HL-60/S4 treated with retinoic acid at 250 ng/mL for 4 days and 3 days (cell line): ENCODE results near the gene SELENOI.
"Not testable (repeated sequence)": the region's sequence is repeated elsewhere in the genome, so short reads cannot be mapped to it uniquely, and the experiment has no call there.

Experiments used
- in situ Hi-C: fragments of 300-500 bp; cut with MboI; formaldehyde crosslinking; loops from 2 replicates; pipeline ENCODE4 v1.7.0; 2022; ENCODE audit warnings: low sequenced_read_pairs

The SELENOI gene

GRCh38 chr2:26326514-26326913 lies 19.4 kb upstream of the SELENOI start:
- in situ Hi-C loops: no loop called here

- in situ Hi-C loops: no loop called here
Observed at GRCh38 chr2:26327291-26328272, 18.4 kb upstream of the SELENOI start.

- in situ Hi-C loops: not testable (repeated sequence)
Observed at GRCh38 chr2:26329083-26329482, 16.9 kb upstream of the SELENOI start.

GRCh38 chr2:26330114-26330549 lies 15.8 kb upstream of the SELENOI start:
- in situ Hi-C loops: no loop called here

- in situ Hi-C loops: no loop called here
Observed at GRCh38 chr2:26330604-26331003, 15.3 kb upstream of the SELENOI start.

DNA sequence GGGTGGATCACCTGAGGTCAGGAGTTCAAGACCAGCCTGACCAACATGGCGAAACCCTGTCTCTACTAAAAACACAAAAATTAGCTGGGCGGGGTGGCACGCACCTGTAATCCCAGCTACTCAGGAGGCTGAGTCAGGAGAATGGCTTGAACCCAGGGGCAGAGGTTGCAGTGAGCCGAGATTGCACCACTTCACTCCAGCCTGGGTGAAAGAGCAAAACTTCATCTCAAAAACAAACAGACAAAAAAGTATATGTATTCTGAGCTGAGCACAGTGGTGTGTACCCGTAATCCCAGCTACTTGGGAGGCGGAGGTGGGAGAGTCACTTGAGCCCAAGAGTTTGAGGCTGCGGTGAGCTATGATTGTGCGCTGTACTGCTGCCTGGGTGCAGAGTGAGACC lies 14.6 kb upstream of the SELENOI start:
- in situ Hi-C loops: not testable (repeated sequence)

DNA sequence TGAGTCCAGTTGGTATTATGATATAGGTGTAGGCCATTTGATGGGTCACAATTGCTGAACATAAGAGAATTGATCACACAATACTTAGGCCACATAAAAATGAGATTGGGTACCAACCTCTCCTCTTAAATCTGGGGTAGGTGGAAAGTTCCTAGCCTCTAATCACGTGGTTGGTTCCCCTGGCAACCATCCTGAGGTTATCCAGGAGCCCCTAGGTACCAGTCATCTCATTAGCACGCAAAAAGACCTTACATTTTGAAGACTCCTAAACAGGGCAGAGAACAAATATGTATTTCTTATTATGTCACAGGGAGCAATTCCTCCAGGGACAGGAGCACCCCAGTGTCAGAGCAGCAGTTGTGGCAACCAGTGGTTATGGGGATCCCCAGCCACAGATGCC lies 12.7 kb upstream of the SELENOI start:
- in situ Hi-C loops: no loop called here

DNA sequence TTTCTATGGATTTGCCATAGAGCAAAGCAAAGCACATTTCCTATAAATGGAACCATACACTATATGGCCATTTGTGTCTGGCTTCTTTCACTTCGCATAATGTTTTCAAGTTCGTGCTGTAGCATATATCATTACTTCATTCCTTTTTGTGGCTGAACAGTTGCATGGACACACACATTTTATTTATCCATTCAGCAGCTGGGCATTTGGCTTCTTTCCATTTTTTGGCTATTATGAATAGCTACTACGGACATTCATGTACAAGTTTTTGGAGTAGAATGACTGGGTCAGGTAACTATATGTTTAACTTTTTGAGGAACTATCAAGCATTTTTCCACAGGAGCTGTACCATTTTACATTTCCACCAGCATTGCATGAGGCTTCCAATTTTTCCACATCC lies 10.7 kb upstream of the SELENOI start:
- in situ Hi-C loops: no loop called here

DNA sequence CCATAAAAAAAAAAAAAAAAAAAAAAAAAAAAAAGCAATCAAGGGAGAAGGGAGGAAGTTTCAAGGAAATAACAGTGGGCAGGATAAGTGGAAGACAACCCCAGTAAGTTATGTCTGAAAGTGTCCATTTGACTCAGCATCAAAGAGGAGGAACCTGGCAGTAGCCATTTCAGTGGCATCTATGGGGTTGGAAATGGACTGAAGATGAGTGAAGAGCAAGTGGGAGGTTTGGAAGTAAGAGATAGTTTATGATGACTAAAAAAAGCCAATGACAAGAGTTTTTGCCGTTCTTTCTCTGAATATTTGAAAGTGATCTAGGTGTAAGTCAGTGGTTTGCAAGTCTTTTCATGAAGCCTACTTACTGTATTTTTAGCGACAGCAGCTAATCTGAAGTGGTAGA lies 9.2 kb upstream of the SELENOI start:
- in situ Hi-C loops: no loop called here

DNA sequence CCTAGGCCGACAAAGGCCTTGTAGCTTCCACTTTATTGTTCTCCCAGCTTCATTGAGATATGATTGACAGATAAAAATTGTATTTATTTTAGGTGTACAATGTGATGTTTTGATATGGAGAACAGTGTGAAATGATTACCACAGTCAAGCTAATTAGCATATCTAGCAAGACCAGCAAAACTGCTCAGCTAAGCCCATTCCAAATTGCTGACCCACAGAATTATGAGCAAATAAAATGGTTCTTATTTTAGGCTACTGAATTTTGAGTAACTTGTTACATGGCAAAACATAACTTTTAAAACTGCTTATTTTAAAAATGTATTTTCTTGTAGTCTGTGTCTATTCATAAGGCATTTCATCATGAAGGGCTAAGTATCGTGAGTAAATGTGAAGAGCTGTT lies 8.6 kb upstream of the SELENOI start:
- in situ Hi-C loops: no loop called here

- in situ Hi-C loops: no loop called here
Observed at GRCh38 chr2:26340831-26341230, 5.1 kb upstream of the SELENOI start.

GRCh38 chr2:26344581-26345282 lies 1.2 kb upstream of the SELENOI start:
- in situ Hi-C loops: no loop called here

- in situ Hi-C loops: no loop called here
Observed at GRCh38 chr2:26345283-26345544, 729 bp upstream of the SELENOI start.

- in situ Hi-C loops: no loop called here
Observed at GRCh38 chr2:26346454-26347053, 611 bp downstream of the SELENOI start, which contains the start of gene ADGRF3. ADGRF3 (minus strand) TSS chr2:26346789; CDS start chr2:26346234, 555 bp downstream.

- in situ Hi-C loops: no loop called here
Observed at GRCh38 chr2:26347286-26347865, 1.4 kb downstream of the SELENOI start.

GRCh38 chr2:26349690-26350089 lies 3.7 kb downstream of the SELENOI start:
- in situ Hi-C loops: no loop called here

GRCh38 chr2:26351375-26352090 lies 5.6 kb downstream of the SELENOI start:
- in situ Hi-C loops: no loop called here

GRCh38 chr2:26352892-26353291 lies 6.9 kb downstream of the SELENOI start:
- in situ Hi-C loops: no loop called here

DNA sequence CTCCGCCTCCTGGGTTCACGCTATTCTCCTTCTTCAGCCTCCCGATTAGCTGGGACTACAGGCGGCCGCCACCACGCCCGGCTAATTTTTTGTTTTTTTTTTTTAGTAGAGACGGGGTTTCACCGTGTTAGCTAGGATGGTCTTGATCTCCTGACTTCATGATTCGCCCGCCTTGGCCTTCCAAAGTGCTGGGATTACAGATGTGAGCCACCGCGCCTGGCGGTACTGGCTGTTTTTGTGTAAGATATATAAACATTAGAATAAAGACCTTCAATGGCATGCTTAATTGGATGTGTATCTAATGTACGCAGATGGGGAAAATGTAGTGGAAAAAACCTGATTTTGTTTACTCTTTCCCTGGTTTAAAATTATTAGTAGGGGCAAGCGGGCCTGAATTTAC lies 8.5 kb downstream of the SELENOI start:
- in situ Hi-C loops: not testable (repeated sequence)
